HG03460 (cell line): ENCODE measurements around the gene PARD6A.
"Not testable (repeated sequence)": the region's sequence is repeated elsewhere in the genome, so short reads cannot be mapped to it uniquely, and the experiment has no call there.

Experiments used
- ATAC-seq: cut with Tn5 transposase; IDR thresholded peaks from one replicate; pipeline ENCODE4 v1.9.1; 2021; ENCODE audit not compliant: unreplicated experiment

Gene PARD6A

GRCh38 chr16:67685388-67686112 is 24.8 kb downstream of the PARD6A start:
- ATAC-seq = no peak

GRCh38 chr16:67693517-67694285 is 32.9 kb downstream of the PARD6A start:
- ATAC-seq = not testable (repeated sequence)

GRCh38 chr16:67694611-67695010 is 33.9 kb downstream of the PARD6A start:
- ATAC-seq = no peak

GRCh38 chr16:67697422-67698185 is 36.8 kb downstream of the PARD6A start:
- no peak for ATAC-seq

- no peak for ATAC-seq
Measured at GRCh38 chr16:67699265-67699664, 38.5 kb downstream of the PARD6A start.

- ATAC-seq = no peak
Measured at GRCh38 chr16:67701420-67701819, 40.7 kb downstream of the PARD6A start.

GRCh38 chr16:67702130-67702529 is 41.4 kb downstream of the PARD6A start:
- ATAC-seq = no peak

- ATAC-seq = no peak
Measured at GRCh38 chr16:67703626-67704025, 42.9 kb downstream of the PARD6A start.

- no peak for ATAC-seq
Measured at GRCh38 chr16:67704110-67704509, 43.4 kb downstream of the PARD6A start.

- ATAC-seq = no peak
Measured at GRCh38 chr16:67707210-67707609, 46.5 kb downstream of the PARD6A start.

- no peak for ATAC-seq
Measured at GRCh38 chr16:67707790-67708189, 47.0 kb downstream of the PARD6A start.

- ATAC-seq = no peak
Measured at GRCh38 chr16:67708368-67708771, 47.6 kb downstream of the PARD6A start.

- no peak for ATAC-seq
Measured at GRCh38 chr16:67709050-67709449, 48.3 kb downstream of the PARD6A start.

GRCh38 chr16:67710607-67711006 is 49.8 kb downstream of the PARD6A start:
- no peak for ATAC-seq
